Loucy (cell line): ENCODE results near the gene EMC10.

Source experiments
- H2AFZ ChIP-seq: fragments of 200-600 bp; sonication (generic); 2 replicates; pipeline ENCODE4 v1.6.0; 2016; ENCODE audit warnings: antibody characterized with exemption, mild to moderate bottlenecking, low read length, moderate library complexity
- H3F3A ChIP-seq: fragments of 200-600 bp; 2 replicates; pipeline ENCODE4 v1.6.0; 2016; ENCODE audit warnings: antibody characterized with exemption, low read depth, mild to moderate bottlenecking
- H3K27me3 ChIP-seq: fragments of 200-600 bp; sonication (generic); 2 replicates; pipeline ENCODE4 v1.6.1; 2014; ENCODE audit warnings: low read length, mild to moderate bottlenecking; ENCODE audit not compliant: insufficient read depth, poor library complexity, severe bottlenecking
- H3K36me3 ChIP-seq: fragments of 200-600 bp; sonication (generic); 2 replicates; pipeline ENCODE4 v1.6.1; 2016; ENCODE audit warnings: low read length; ENCODE audit not compliant: insufficient read depth
- H3K4me1 ChIP-seq: fragments of 200-600 bp; sonication (generic); 2 replicates; pipeline ENCODE4 v1.5.1; 2014; ENCODE audit warnings: low read length, mild to moderate bottlenecking; ENCODE audit not compliant: insufficient read depth, poor library complexity, severe bottlenecking
- H3K4me2 ChIP-seq: fragments of 200-600 bp; sonication (generic); 2 replicates; pipeline ENCODE4 v1.6.0; 2014; ENCODE audit warnings: antibody characterized with exemption, low read length, low read depth, mild to moderate bottlenecking; ENCODE audit not compliant: poor library complexity, severe bottlenecking
- H3K4me3 ChIP-seq: fragments of 200-600 bp; sonication (generic); 2 replicates; pipeline ENCODE4 v1.5.1; 2014; ENCODE audit warnings: low read length, mild to moderate bottlenecking, mixed read lengths; ENCODE audit not compliant: poor library complexity, severe bottlenecking
- H3K79me2 ChIP-seq: fragments of 200-600 bp; sonication (generic); 2 replicates; pipeline ENCODE4 v1.6.1; 2014; ENCODE audit warnings: low read length; ENCODE audit not compliant: insufficient read depth
- H3K9ac ChIP-seq: fragments of 200-600 bp; sonication (generic); 2 replicates; pipeline ENCODE4 v1.6.0; 2014; ENCODE audit warnings: mild to moderate bottlenecking, low read depth, low read length, moderate library complexity; ENCODE audit not compliant: poor library complexity, severe bottlenecking
- H3K9me2 ChIP-seq: fragments of 200-600 bp; sonication (generic); replicated peaks from 2 replicates; pipeline ENCODE4 v1.6.1; 2016; ENCODE audit warnings: low read depth, low read length, mixed read lengths
- H3K9me3 ChIP-seq: fragments of 200-600 bp; sonication (generic); 2 replicates; pipeline ENCODE4 v1.6.1; 2014; ENCODE audit warnings: mild to moderate bottlenecking, antibody characterized with exemption, low read length, low read depth; ENCODE audit not compliant: insufficient read depth
- H4K20me1 ChIP-seq: fragments of 200-600 bp; sonication (generic); 2 replicates; pipeline ENCODE4 v1.6.0; 2014; ENCODE audit warnings: antibody characterized with exemption, low read length, mild to moderate bottlenecking; ENCODE audit not compliant: insufficient read depth, poor library complexity, severe bottlenecking
- EZH2phosphoT487 ChIP-seq: fragments of 200-600 bp; IDR thresholded peaks from 2 replicates; pipeline ENCODE4 v1.6.1; 2018; ENCODE audit warnings: antibody characterized with exemption, mild to moderate bottlenecking, moderate library complexity, borderline replicate concordance
- TF ChIP-seq, protein P1 (sequence below): fragments of 200-600 bp; sonication (generic); conservative IDR thresholded peaks from 2 replicates; pipeline ENCODE4 v1.5.1; 2014; ENCODE audit warnings: mild to moderate bottlenecking, antibody characterized with exemption, low read length

EMC10 gene

DNA sequence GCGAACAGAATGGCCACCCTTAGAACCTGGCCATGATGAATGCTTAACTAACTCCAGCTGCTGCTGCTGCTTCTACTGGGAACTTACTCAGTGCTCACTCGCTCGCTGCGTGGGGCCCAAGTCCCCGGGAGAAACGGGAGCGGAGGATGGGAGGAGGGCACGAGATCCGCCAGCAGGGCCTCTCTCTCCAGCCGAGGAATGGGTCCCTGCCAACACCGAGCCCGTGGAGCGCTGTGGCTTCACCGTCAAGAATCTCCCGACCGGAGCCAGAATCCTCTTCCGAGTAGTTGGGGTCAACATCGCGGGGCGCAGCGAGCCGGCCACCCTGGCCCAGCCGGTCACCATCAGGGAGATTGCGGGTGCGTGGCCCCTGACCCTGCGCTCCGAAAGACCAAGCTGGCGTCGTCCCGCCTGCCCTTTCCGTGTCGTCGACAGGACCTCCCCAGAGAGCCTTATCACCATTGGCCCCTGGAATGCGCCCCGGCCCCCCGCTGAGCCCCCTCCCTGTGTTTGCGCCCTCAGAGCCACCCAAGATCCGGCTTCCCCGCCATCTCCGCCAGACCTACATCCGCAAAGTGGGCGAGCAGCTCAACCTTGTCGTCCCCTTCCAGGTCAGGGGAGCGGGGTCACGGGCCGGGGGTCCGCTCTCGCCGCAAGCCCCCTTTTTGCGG is 17.8 kb upstream of the EMC10 start:
- Histone ChIP-seq H3K79me2 (no peaks in the 10 kb centered on the region), H3K9me2 (no peaks in the 10 kb centered on the region), H3F3A (no peaks in the 10 kb centered on the region), H3K4me1 (no peaks in the 10 kb centered on the region), H3K9me3 (no peaks in the 10 kb centered on the region), H3K4me2 (no peak overlapping the region), H2AFZ (no peak overlapping the region), H3K36me3 (no peaks in the 10 kb centered on the region), H4K20me1 (no peaks in the 10 kb centered on the region), H3K9ac (no peak overlapping the region), H3K4me3 (no peak overlapping the region), H3K27me3 (no peaks in the 10 kb centered on the region)
- TF ChIP-seq, protein P1, sequence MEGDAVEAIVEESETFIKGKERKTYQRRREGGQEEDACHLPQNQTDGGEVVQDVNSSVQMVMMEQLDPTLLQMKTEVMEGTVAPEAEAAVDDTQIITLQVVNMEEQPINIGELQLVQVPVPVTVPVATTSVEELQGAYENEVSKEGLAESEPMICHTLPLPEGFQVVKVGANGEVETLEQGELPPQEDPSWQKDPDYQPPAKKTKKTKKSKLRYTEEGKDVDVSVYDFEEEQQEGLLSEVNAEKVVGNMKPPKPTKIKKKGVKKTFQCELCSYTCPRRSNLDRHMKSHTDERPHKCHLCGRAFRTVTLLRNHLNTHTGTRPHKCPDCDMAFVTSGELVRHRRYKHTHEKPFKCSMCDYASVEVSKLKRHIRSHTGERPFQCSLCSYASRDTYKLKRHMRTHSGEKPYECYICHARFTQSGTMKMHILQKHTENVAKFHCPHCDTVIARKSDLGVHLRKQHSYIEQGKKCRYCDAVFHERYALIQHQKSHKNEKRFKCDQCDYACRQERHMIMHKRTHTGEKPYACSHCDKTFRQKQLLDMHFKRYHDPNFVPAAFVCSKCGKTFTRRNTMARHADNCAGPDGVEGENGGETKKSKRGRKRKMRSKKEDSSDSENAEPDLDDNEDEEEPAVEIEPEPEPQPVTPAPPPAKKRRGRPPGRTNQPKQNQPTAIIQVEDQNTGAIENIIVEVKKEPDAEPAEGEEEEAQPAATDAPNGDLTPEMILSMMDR, result no peak
- no peak for TF ChIP-seq EZH2phosphoT487

DNA sequence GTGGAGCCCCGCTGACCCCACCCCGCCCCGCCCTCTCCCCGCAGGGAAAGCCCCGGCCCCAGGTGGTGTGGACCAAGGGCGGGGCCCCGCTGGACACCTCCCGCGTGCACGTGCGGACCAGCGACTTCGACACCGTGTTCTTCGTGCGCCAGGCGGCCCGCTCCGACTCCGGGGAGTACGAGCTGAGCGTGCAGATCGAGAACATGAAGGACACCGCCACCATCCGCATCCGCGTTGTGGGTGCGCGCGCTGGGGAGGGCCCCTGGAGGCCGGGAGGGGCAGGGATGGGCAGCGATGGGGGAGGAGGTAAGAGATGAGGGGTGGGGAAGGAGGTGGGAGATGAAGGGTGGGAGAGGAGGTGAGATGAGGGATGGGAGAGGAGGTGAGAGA is 17.2 kb upstream of the EMC10 start:
- H3F3A ChIP-seq, result no peaks in the 10 kb centered on the region
- H3K4me2 ChIP-seq, result no peak overlapping the region
- H3K36me3 ChIP-seq, result no peaks in the 10 kb centered on the region
- H4K20me1 ChIP-seq, result no peaks in the 10 kb centered on the region
- no peaks in the 10 kb centered on the region for H3K9me2 ChIP-seq
- no peaks in the 10 kb centered on the region for H3K27me3 ChIP-seq
- H3K4me3 ChIP-seq, result no peak overlapping the region
- no peaks in the 10 kb centered on the region for H3K9me3 ChIP-seq
- no peaks in the 10 kb centered on the region for H3K79me2 ChIP-seq
- no peak for TF ChIP-seq EZH2phosphoT487
- TF ChIP-seq, protein P1, result no peak
- no peaks in the 10 kb centered on the region for H3K4me1 ChIP-seq
- H3K9ac ChIP-seq, result no peak overlapping the region
- no peak overlapping the region for H2AFZ ChIP-seq

GRCh38 chr19:50459638-50460037 is 16.7 kb upstream of the EMC10 start:
- Histone ChIP-seq H3K79me2 (no peaks in the 10 kb centered on the region), H3K9ac (no peak overlapping the region), H2AFZ (no peak overlapping the region), H3K36me3 (no peaks in the 10 kb centered on the region), H3K9me2 (no peaks in the 10 kb centered on the region), H4K20me1 (no peaks in the 10 kb centered on the region), H3K27me3 (no peaks in the 10 kb centered on the region), H3K4me1 (no peaks in the 10 kb centered on the region), H3K9me3 (no peaks in the 10 kb centered on the region), H3K4me3 (no peak overlapping the region), H3K4me2 (no peak overlapping the region), H3F3A (no peaks in the 10 kb centered on the region)
- no peak for TF ChIP-seq EZH2phosphoT487
- TF ChIP-seq, protein P1, result no peak
